GM19239 (cell line): Measurements from ENCODE around the gene STPG1.

Experiments used
- DNase-seq: peaks from one replicate; pipeline ENCODE4 v3.0.0; 2011; ENCODE audit warnings: low spot score; ENCODE audit not compliant: insufficient read length
- FAIRE-seq: peaks from 2 replicates; lab custom pipeline; 2011; peaks lifted over from hg19 to GRCh38; lab: Jason Lieb, UNC

STPG1 gene

DNA sequence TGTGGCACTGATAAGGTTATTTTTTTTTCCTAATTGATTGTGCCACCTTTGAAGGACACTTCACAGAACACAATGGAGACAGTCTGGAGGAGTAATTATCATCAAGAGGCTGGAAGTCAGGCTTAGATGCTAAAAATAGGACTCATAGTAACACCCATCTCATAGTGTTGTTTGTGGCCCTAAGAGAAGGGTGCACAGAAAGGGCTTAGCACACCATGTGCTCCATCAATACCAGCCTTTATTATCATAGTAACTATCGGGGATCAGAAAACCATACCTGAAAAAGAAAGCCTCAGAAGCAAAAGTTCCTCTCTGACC is 13.9 kb upstream of the STPG1 start:
- DNase-seq (no peak), FAIRE-seq (no peak)

DNA sequence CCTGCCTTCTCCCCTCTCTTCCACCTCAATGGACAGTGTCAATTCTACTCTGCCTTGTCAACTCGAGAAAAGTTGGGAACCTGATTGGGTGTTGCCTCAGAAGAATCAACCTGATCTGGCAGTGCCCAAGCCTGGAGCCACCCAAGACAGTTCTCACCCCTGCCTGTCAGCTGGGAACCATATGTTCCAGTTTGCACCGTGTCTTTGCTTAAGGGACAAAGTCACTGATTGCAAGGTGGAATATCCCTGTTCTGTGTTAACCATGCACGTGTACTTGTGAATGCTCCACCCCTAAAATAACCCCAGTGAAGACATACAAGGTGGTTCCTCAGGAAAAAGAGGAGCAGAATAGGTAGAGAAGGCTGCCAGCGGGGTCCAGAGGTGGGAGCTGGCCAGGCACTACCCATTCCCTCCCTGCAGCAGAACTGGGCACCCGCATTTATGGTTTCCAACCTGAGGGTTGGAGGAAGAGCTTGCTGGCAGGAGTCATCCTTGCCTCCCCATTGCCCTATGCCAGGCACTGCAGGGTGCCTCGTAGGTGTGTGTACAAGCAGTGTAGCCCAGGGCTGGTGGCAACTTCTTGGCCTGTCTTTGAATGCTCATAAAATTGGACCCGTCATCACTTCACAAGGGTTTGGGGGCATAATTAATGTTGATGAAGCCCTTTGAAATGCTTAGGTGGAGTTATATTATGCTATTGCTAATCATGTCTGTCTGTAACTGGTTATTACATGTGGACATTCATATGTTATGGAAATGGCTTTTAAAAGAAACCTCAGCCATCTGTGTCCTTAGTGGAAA is 13.4 kb upstream of the STPG1 start:
- no peak for FAIRE-seq

DNA sequence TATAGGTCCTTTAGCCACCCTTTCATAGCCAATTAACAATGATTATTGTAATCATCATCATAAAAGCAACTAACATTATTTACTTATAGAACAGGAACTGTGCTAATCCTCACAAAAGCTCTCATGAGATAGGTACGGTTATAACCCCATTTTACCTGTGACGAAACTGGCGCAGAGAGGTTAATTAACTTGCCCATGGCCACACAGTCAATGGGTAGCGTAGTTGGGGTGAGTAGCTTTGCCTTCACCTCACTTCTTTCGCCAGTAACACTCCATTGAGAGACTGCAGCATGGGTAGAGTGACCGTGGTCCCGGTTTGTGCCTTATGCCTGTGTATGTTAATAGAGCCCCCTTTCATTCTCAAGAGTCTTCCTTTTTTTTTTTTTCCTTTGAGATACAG is 12.3 kb upstream of the STPG1 start:
- DNase-seq (no peak), FAIRE-seq (no peak)

More for the DNA sequence above, 13.4 kb upstream of the STPG1 start:
- DNase-seq = no peak

DNA sequence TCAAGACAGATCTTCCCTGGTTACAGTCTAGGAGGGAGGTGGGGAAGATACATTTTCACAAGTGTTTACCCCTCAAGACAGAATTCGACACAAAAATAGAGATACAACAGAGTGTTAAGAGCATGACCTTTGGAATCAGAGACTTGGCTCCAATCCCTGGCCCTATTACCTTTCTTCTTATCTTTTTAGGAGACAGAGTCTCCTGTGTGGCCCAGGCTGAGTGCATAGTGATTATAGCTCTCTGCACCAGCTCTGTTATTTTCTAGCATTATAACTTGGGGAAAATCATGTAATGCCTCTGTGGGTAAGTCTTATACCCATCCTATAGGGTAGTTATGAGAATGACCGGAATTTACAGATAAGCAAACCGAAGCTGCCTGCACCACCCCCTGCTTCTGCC is 11.9 kb upstream of the STPG1 start:
- FAIRE-seq = no peak
- DNase-seq = no peak

DNA sequence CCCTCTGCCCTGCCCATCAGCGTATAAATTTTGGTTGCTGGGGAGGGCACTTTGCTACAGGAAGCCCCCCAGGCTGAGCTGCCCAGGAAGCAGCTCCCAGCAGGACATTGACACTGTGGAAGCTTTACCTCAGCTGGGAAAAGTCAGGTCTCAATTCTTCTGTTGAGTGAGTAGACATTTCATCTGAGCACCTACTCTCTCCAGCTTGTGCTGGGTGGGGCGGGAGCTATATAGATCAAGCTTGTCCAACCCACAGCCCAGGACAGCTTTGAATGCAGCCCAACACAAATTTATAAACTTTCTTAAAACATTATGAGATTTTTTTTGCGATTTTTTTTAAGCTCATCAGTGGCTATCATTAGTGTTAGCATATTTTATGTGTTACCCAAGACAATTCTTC is 11.4 kb upstream of the STPG1 start:
- no peak for DNase-seq
- FAIRE-seq = no peak

DNA sequence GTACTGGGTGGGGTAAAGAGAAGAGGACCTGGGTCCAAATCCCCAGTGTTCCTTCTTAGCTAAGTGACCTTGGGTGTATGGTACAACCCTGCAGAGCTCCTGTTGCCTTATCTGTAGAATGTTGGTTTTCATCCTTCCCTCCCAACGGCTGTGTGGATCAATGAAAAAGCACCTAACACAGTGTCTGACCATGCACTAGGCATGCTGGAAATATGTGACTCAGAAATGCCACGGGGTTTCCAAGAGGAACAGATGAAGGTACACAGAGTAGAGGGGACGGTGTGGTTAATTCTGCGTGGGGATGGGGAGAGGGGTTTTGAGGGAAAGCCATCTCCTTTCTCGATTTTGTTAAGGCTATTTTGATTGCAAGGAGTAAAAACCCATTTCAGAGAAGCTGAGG is 10.6 kb upstream of the STPG1 start:
- FAIRE-seq (no peak), DNase-seq (no peak)

DNA sequence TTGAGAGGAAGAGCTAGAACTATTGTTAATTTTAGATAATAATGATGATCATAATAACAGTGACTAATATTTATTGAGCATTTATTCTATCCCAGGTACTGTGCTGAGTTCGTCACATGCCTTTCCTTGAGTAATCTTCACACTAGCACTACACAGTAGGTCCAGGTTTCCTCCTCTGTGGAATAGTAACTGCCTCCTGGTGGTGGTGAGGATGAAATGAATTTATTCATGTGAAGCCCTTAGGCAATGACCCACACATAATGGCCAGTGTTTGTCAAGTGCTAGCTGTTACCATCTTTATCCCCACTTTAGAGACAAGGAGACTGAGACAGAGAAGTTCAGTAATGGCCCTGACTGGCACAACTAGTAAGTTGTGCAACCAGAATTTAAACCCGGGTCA is 7.9 kb upstream of the STPG1 start:
- FAIRE-seq = no peak
- no peak for DNase-seq

DNA sequence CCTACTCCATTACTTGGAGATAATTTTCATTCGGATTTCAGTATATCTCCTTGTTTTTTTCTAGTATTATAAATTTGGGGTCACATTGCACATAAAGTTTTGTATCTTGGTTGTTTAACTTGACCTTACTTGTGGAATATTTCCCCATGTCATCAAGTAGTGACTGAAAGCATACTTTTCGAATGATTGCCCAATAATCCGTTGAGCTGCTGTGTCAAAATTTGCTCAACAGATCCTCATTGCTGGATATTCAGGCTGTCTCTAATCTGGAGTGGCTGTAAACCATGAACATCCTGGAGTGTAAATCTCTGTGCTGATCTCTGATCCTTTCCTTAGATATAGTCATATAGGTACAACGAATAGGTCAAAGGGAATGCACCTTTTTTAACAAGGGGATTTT is 7.0 kb upstream of the STPG1 start:
- FAIRE-seq (no peak), DNase-seq (no peak)

DNA sequence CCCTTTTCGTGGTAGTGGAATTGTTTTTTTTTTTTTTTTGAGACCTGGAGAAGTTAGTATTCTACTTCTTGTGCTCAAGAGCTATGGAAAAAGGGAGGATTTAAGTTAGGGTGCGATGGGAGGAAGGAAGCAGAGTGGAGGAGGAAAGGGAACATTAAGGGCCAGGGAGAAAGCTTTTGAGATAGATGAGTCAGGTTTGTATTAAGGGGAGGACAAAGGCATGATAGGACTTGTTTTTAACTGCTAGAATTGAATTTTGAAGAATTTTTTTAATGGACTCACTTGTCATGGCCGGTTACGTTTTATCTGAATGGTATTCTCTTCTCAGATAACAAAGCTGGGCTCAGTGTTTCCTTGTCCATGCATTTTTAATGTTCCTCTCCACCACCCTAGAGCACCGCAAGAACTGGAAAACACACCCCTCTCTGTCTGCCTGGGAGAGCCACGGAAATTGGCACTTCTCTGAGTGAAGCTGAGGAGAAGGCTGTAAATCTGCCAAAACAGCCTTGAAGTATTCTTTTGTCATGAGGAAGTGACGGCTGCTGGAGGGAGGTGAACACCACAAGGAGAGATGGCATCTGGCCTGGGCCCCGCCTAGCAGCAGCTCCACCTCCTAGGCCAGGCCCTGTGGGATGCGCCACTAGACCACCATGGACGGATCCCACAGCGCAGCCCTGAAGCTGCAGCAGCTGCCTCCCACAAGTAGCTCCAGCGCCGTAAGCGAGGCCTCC is 5.5 kb upstream of the STPG1 start:
- DNase-seq (no peak), FAIRE-seq (no peak)

DNA sequence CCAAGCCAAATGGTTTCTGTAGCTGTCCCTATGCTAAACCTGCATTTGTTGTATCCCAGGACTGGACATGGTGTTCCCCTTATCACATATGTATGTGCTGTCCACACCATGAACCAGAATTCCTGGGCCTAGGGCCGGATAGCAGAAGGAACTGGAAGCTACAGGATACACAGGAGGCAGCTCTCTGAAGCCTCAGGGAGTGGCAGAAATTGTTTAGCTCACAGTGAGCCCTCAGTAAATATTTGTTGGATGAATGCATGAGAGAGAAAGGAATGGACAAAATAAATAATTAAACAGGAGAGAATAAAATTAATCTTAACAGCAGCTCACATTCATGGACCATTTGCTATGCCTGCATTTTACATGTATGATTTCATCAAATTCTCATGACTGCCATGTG is 4.1 kb upstream of the STPG1 start:
- DNase-seq = no peak
- no peak for FAIRE-seq

DNA sequence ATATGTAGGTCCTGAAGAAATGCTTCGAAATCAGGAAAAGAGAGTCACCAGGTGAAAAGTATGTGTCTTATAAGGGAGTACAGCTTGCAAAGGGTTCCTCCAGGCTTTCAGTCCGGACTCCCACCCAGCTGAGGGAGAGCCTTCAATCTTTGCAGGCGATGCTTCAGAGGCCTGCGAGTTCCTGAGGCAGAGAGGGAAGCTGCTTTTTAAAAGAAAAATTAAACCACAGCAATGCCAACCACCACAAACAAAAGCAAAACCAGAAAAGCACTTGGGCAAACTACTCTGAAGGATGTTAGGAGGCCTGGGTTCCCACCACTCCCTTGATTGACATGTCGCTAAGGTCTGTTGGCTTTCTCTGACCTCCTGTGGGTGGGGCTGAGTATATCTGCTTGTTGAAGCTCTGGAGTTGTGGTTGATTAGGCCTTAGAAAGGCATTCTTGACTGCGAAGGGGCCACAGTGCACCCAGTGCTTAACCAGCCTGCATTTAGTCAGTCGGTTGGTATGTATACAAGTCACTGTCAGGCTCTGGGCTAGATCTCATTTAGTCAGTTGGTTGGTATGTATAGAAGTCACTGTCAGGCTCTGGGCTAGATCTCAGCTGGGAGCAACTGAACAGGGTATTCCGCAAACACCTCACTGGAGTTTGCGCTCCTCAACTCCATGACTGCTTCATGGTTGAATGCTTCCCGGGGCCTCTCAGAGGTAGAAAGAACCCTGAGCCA is 3.2 kb upstream of the STPG1 start:
- DNase-seq = no peak
- peak; percentile 21 for FAIRE-seq

DNA sequence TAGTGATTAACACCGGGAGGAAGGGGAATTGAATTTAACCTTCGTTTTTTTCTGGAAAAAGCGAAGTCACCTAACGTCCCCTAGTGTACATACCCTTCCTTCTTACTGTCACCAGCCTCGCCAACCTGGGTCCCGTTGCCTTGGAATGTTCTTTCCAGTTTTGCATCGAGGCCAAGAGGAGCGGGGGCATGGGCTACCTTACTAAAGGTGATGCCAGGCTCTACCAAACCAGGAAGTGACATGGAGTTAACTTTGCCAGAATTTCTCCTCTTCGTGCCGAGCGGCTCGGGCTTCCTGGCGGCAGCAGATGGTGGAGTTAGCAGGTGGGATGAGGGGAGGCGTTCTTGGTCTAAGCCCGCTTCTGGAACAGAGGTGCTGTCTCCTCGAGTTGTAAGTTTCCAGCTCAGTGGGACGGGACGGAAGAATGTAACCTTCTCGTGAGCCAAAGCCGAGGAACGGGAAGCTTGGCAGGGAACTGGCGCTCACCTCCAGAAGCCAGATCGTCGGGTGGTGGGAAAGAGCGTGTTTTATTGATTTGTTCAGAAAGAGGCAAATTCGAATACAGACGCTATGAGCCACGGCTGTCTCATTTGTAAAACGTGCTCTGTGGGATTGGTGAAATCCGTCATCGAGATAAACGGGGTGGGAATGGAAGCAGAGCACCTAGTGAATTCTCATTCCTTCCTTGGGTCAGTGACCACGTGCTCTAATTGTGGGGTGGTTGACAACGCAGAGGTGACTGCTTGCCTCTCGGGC is 2.5 kb upstream of the STPG1 start:
- no peak for DNase-seq
- peak; percentile 23 for FAIRE-seq

DNA sequence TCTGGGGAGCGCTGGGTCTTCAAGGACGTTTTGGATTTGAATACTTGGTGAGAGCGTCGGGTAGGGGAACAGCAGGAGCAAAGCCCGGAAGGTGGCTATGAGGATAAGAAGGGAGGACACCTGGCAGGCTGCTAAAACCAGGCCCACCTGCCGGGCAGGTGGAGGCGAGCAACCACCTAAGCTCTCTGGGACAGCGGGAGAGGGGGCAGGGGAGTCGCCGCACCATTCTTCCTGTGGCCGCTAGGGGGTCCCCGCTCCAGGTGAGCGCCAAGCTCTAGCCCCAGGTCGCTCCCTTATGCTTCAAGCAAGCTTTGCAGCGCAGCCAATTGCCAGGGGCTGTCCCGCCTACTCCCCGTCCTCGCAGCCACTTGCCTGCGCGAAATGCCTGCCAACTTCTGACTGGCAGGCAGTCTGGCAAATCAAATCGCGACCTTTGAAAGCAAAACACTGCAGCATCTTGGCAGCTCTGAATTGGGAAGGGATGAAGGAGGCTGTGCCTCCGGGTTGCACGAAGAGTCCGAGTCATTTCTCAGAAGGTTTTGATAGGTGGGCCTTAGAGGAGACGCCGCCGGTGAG is 1.8 kb upstream of the STPG1 start, which contains the start of gene NIPAL3:
Gene NIPAL3, plus strand, starts transcription at position 469 of the 576 bp plus-strand sequence. CDS start 3,746 bp downstream, outside the sequence.
- DNase-seq (peak; percentile 92), FAIRE-seq (peak; percentile 94)

DNA sequence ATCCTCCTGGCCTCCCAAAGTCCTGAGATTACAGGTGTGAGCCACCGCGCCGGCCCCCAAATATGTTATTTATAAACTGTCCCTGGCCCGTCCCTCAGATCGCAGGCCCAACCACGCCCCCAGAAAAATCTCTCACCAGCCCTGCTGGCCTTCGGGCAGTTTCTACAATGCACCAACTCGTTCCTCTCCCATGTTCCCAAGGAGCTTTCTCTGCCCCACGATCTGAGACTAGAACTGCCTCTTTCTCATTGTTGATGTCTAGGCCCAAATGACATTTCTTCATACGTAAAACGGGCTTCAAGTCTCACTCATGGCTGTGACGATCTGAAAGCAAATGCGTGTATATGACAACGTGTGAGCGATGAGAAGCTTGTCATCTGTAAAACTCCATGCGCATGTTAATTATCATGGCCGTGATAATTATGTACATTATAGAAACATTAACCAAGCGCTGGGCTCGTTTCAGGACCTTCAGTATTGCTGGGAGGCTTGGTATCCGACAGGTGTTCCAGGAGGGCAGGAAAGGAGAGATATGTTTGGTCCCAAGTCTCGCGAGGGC is 1.3 kb upstream of the STPG1 start:
- FAIRE-seq (no peak), DNase-seq (no peak)

DNA sequence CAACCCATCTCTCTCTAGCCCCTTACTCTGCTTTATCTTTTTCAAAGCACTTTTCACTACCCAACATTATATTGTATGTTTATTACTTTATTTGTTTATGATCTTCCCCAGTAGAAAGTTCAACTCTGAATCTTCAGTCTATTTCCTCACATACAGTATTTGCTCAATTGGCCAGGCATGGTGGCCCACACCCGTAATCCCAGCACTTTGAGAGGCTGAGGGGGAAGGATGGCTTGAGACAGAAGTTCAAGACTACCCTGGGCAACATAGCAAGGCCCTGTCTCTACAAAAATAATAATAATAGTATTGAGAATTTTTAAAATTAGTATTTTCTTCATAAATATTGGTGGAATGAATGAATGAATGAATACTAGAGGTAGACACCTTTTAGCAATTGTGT is 1.2 kb downstream of the STPG1 start:
- FAIRE-seq (no peak), DNase-seq (no peak)

DNA sequence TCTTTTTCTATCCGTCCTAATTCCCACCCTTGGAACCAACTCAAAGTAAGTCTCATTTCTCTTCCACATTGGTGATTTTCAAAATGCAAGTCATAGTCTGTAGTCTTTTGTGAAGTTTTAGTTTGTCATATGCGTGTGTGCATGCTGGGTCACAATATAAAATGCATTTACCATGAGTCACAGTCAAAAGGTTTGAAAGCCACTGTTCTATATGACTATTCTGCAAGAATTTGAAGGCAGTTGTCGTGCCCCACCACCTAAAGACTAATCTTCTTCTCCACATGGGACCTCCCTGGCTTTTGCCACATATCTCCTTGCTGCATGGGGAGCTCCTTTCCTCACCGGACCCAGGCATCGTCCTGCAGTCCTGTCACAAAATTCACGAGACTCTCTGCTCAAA is 1.6 kb downstream of the STPG1 start:
- FAIRE-seq = no peak

DNA sequence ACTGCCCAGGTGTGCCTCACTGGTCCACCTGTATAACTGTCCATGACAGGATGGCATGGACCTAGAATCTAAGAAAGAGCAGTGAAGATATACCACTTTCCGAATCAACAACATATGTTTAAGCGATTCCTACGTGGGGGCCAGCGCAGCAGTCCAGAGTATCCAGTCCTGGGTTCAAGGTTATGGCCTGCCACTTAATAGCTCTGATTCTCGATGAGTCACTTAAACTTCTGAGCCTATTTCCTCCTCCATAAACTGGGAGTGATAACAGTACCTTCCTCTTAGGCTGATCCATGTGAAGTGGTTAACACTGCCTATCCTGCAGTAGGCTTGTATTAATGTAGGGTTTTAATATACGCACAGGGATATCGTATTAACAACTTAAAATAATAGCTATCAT is 2.8 kb downstream of the STPG1 start:
- no peak for DNase-seq
- FAIRE-seq = no peak

More for the DNA sequence above, 1.6 kb downstream of the STPG1 start:
- DNase-seq = no peak

DNA sequence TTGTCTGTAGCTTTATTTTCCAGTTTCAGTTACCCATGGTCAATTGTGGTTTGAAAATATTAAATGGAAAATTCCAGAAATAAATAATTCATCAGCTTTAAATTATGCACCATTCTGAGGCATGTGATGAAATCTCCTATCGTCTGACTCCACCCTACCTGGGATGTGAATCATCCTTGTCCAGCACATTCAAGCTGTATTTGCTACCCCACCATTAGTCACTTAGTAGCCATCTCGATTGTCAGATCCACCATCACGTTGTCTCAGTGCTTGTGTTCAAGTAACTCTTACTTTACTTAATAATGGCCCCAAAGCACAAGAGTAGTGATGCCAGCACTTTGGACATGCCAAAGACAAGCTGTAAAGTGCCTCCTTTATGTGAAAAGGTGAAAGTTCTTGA is 4.0 kb downstream of the STPG1 start:
- FAIRE-seq (no peak), DNase-seq (no peak)

DNA sequence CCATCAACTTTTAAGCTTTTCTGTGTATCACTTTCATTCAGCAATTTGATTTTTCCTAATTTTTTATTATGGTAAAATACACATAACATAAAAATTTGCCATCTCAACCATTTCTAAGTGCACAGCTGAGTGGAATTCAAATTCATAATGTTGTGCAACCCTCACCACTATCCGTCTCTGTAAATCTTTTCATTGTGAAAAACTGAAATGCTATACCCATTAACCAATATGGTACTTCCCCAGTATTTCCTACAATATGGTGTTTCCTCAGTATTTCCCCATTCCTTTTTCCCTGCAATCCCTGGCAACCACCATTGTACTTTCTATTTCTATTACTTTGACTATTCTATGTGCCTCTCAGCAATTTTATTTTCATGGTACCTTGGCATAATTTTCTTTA is 6.8 kb downstream of the STPG1 start:
- FAIRE-seq = no peak
- DNase-seq = no peak

DNA sequence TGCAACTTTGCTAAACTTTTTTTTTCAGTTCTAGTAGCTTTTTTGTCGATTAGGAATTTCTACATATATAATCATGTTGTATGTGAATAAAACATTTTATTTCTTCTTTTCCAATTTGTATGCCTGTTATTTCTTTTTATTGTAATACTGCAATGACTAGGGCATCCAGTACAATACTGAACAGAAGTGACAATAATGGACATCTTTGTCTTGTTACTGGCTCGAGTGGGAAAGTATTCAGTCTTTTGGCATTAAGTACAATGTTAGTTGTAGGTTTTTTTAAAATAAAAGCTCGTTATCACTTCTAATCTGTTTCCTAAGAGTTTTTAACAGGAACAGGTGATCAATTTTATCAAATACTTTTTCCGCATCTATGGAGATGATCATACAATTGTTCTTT is 9.8 kb downstream of the STPG1 start:
- FAIRE-seq = no peak

More for the DNA sequence above, 9.8 kb downstream of the STPG1 start:
- no peak for DNase-seq
